ENCODE data around the gene ANO7.
A peak's percentile ranks its signal among the peaks of the same experiment; 100 is the strongest.

ANO7 gene, protein sequence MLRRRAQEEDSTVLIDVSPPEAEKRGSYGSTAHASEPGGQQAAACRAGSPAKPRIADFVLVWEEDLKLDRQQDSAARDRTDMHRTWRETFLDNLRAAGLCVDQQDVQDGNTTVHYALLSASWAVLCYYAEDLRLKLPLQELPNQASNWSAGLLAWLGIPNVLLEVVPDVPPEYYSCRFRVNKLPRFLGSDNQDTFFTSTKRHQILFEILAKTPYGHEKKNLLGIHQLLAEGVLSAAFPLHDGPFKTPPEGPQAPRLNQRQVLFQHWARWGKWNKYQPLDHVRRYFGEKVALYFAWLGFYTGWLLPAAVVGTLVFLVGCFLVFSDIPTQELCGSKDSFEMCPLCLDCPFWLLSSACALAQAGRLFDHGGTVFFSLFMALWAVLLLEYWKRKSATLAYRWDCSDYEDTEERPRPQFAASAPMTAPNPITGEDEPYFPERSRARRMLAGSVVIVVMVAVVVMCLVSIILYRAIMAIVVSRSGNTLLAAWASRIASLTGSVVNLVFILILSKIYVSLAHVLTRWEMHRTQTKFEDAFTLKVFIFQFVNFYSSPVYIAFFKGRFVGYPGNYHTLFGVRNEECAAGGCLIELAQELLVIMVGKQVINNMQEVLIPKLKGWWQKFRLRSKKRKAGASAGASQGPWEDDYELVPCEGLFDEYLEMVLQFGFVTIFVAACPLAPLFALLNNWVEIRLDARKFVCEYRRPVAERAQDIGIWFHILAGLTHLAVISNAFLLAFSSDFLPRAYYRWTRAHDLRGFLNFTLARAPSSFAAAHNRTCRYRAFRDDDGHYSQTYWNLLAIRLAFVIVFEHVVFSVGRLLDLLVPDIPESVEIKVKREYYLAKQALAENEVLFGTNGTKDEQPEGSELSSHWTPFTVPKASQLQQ

DNA sequence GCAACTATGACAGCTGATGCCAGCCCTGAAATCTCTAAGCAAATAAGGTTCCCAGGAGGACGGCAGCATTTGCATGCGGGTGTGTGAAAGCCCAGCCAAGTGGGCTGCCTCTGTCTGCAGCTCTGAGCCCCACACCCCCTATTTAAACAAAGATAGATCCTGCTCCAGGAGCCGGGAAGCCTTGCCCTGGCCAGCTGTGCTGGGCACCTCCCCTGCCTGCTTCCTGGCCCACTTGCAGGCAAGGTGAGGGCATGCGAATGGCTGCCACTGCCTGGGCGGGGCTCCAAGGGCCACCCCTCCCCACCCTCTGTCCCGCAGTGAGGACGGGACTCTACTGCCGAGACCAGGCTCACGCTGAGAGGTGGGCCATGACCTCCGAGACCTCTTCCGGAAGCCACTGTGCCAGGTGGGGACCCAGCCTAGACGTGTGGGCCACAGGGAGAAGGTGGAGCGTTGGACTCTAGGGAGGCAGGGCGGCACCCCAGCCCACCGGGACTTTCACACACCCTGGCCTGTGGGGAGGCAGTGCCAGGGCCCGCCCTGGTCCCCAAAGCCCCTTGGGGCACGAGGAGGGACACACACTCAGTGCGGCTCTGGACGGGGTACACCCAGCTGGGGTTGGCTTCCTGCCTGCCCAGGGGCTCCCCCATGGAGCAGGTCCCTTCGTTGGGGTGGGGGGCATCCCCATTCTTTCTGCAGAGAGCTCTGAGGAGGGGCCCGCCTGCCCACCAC, at the start of gene ANO7:
Gene ANO7, plus strand, starts transcription at position 317 of the 732 bp plus-strand sequence. CDS start 1,387 bp downstream, outside the sequence.
- no peak for DNase-seq (ENCODE audit: low spot score)

DNA sequence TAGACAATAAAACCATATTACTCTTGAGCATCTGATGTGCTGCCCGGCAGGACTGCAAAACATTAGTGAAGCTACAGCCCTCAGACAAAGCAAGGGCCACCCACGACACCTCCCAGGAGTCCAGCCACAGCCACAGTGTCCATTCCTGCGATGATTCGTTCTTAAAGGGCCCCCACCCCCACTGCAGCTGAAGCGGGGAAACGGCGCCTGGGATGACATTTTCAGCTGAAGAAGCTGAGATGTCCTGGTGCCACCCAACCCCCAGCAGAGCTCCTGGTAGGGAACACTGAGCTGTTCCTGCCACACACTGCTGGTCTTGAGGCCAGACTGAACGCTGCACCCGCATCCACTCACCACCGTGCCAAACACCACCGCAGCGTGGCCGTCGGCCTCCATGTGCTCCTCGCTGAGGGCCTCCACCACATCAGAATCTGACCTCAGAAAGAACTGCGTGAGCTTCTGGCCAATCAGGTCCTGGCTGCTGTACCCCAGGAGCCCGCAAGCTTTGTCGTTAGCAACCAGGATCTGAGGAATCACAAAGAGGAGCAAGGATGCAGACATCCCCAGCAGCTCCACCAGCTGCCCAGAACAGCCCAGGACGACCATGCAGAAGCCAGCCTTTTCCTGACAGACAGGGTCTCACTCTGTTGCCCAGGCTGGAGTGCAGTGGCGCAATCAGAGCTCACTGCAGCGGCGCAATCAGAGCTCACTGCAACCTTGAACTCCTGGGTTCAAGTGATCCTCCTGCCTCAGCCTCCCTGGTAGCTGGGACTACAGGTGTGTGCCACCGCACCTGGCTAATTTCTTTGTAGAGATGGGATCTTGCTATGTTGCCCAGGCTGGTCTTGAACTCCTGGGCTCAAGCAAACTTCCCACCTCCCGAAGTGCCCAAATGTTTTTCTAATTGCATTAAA, 48.7 kb upstream of the ANO7 start:
- no peak for DNase-seq (ENCODE audit: low spot score)

DNA sequence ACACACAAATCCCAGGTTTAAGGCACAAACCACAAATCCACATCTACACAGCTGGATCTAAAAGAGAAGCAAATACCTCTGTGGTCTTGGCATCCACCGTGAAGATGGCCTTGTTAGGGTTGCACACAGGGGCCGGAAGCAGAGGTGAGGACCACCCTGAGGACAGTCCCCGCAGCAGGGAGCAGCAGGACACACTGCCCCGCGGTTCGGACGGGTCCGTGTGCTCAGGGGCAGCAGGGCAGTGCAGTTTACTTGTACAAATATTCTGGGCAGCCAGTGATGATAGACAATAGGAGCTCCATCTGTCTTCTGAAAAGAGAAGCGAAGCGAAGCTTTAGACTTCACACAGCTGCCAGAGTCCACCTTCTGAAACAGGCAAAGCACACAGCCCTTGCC, 48.0 kb upstream of the ANO7 start:
- DNase-seq (ENCODE audit: low spot score), result no peak

DNA sequence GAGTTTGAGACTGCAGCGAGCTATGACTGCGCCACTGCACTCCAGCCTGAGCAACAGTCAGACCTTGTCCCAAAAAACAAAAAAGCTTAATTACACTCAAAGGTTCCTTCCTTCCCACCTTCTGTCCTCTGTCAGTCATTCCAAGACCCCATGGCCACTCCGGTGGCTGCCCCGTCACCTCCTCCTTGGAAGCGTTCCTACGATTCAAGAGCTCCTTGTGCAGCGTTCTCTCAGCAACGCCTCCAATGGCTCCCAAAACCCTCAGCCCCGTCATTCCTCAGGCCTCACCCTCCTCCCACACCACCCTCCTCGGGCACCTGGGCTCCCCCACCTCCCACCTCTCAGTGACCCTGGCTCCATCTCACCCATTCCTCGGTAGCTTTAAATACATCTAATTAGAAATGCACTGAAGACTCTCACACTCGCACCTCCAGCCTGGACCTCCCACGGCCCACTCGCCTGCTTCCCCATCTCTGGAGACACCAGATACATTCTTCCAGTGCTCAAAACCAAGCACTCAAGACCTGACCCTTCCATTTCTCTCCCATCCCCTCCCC, 47.2 kb upstream of the ANO7 start:
- DNase-seq (ENCODE audit: low spot score), result no peak

DNA sequence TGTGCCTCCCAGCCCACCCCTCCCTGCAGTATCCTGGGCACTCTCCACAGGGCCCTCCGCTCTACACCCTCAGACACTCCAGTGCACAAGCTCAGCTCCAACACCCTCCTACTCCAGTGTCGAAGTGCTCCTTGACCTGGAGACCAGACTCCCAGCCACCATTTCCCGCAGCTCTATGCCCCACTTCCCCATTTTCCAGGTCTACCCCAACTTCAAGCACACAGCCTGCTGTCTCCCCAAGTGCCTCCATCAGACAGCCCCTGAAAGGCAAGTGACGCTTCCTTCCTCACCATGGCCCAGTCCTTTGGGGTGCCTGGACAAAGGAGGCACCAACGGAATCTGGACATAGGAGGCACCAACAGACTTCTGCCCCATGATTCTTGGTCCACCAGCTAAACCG, 46.4 kb upstream of the ANO7 start:
- DNase-seq (ENCODE audit: low spot score), result no peak

DNA sequence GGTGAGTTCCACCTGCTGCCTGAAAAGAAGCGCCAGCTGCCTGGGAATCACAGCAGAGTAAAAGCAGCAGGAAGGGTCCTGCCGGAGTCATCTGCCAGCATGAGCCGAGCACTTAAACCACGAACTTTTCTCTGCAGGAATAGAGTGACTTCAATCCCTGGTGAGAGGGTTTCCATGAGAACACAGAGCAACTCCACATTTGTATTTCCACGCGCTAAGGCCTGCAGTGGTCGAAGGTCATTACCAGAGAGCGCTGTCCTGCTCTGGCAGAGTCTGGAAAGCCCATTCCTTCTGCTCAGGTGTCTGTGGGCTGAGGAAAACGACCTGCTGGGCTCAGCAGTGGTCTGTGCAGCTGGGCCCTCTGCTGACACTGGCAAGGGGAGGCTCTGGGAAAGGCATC, 45.9 kb upstream of the ANO7 start:
- no peak for DNase-seq (ENCODE audit: low spot score)

DNA sequence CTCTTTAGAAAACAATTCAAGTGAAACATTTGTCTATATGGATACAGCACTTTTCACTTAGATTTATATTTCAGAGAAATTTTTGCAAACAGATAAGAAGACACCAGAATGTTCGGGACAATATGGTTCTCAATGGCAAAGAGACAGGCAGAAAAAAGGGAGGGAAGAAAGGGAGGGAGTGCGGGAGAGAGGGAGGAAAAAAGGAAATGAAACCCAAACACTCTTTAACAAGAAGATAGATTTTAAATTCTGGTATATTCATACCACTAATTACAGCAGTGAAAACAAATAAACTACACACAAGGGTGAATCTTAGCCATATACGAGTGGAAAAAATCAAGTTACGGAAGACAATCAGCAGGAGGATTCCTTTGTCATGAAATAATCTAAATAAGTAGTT, 42.2 kb upstream of the ANO7 start:
- no peak for DNase-seq (ENCODE audit: low spot score)

DNA sequence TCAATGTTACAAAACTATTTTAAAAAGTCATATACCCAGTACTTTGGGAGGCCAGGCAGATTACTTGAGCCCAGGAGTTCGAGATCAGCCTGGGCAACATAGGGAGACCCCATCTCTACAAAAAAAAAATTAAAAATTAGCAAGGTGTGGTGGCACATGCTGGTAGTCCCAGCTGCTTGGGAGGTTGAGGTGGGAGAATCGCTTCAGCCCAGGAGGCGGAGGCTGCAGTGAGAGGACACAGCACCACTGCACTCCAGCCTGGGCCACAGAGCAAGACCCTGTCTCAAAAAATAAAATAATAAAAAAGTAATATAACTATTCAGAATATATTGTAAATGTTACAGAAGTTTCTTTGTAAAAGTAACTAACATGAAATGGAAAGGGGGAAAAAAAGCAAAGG, 41.1 kb upstream of the ANO7 start:
- DNase-seq (ENCODE audit: low spot score), result no peak

DNA sequence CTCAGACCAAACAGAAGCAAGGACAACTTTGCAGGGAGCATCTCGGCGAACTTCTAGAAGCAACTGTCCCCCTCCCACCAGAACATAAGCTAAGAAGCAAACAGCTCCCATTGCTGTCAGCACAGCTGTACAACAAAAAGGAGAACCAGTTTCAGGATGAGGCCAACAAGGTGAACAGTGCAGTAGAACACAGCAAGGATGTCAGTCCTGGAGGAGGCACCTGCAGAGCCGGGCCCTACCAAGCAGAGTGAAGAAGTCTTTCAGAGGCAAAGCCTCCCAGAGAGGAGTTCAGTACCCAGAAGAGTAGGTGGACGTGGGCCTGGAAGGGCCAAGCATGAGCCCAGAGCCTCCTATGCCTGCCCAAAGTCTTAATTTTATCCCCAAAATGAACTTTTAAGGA, 40.2 kb upstream of the ANO7 start:
- DNase-seq (ENCODE audit: low spot score), result no peak

DNA sequence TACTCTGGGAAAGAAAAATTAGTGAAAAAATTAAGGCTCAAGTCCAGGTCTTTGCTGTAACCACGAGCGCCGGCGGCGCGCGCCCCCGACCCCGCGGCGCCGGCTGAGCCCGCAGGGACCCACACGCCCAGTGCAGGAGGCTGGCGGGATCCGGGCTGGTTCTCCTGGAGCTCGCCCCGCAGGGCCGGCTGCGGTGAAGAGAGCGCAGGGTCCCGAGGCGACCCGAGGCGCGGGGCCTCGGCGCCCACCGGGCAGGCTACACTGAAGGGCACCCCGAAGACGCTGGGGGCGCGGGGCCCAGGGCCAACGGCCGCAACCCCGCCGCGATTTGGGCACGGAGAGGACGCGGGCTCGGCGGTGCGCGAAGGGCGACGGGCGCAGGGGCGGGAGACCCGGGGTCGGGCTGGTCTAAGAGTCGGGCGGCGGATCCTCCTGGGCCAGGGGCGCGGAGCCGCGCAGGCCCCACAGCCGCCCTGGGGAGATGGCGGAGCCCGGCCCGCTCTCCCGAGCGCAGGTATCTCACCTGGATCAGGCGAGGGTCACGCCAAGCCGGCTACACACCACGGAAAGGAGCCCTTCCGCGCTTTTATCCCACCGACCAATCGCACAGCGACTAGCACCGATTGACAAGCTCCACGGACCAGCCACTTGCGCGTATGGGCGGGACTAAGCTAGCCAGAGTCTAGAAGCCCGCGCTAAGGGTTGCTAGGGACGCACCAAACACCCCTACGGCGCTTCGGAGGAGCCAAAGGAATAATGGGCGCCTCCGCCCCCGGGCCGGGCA, 39.4 kb upstream of the ANO7 start, which contains the start of gene PASK:
Gene PASK, minus strand, starts transcription at position 582 of the 784 bp plus-strand sequence. CDS start 6,440 bp downstream, outside the sequence.
- DNase-seq (ENCODE audit: low spot score), result peak; percentile 93

DNA sequence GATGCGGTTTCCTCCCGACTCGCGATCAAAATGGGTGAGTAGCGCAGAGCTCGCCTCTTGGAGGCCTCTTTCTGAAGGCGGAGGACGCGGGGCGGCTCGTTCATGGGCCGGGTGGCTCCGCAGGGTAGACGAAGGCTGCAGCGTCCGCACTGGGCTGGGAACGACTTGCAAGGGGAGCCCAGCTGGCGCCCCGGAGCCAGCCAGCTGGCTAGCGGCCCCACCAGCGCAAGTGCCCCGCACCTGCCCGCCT, 38.9 kb upstream of the ANO7 start:
- no peak for DNase-seq (ENCODE audit: low spot score)

DNA sequence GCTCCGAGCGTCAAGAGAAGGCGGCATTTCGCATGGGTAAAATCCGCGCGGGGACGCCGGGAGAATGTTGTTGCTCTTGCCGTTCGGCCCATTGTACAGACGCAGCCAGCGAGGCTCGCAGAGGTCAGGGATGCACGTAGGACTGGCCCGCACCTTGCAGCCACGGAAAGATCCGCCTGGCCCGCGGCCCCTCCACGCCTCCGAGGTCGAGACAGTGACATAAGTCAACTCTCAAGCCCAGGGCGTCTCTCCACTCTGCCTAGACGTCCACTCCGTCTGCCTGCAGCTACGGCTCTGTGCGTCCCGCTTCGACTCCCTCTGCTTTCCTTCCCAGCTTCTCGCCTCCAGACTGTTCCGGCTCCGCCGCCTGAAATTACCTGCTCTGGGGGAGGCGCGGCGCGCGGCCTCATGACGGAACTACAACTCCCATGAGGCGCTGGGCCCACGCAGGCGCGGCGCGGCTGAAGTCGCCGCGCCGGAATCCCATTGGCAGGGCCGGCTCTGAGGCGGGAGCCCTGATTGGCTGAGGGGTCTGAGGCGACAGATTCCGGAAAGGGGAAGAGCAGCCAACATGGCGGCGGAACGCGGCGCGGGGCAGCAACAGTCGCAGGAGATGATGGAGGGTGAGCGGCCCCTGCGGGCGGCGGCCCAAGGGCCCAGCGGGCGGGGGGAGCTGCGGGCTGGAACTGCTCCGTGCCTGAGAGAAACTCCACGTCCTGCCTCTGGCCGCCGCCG, 38.4 kb upstream of the ANO7 start, which contains the start of gene PPP1R7:
Gene PPP1R7, plus strand, starts transcription at position 543 of the 735 bp plus-strand sequence. Its CDS starts 29 bp downstream, at position 572.
- DNase-seq (ENCODE audit: low spot score), result peak; percentile 97

DNA sequence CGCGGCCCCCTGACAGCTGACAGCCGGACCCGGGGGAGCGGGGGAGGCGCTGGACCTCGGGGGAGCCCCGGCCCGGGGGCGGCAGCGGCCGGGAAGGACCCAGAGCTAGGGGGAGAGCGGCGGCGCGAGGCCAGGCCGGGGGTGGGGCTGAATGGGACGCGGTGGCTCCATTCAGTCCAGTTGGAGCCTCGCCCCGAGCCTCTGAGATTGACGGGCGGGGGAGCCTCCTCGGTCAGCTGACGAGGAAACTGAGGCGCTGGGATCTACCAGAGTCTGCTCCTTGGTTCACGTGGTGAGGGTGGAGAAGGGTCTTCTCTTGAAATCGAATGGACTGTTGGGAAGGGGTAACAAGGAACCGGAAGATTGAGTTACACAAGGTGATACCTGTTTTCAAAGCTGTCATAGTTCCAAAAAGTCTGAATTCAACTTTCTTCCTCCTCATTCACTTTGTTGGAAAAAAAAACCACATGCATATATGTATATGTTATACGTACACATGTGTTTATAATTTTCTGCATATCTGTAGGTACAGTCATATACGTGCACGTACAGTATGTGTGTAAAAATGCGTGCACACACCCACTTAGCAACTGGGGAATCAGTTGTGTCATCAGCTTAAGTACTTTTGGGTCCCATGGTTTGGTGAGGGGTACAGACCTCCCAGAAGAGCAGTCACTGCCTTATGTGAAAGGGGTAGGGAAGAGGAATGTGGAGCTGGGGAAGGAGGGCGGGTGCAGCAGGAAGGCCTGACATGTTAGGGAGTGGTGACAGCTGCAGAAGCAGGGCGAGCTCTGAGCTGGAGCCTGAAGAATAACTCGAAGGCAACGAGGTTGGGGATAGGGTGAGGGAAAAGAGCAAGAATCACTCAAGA, 37.6 kb upstream of the ANO7 start:
- DNase-seq (ENCODE audit: low spot score), result no peak

DNA sequence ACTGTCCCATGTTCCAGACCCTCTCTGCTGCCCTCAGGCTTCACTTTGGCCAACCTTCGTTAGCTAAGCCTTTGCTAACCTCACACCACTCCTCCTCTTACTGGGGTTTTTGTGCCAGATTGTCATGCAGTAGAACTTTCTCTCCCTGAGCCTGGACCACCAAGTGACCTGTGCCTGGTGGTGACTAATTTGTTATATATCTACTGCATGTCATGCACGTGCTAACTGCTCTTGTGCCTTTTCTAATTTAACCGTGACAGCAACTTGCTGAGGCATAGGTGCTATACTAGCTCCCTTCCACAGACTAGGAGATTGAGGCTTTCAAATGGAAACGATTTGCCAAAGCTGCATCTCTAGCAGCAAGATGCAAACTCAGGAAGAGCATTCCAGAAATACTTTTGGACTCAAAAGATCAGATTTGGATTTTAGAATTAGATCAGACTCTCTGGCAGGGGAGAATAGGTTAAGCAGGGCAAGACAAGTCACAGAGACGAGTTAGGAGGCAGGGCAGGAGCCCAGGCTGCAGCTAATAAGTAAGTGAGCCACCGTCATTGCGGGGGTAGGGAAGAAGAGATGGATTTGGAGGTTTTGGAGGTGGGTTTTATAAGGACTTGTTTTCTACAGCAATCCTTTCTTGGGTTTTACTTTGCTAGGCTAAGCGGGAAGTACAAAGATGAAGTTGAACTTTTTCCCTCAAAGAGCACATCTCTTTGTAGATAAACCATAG, 36.4 kb upstream of the ANO7 start:
- DNase-seq (ENCODE audit: low spot score), result no peak

DNA sequence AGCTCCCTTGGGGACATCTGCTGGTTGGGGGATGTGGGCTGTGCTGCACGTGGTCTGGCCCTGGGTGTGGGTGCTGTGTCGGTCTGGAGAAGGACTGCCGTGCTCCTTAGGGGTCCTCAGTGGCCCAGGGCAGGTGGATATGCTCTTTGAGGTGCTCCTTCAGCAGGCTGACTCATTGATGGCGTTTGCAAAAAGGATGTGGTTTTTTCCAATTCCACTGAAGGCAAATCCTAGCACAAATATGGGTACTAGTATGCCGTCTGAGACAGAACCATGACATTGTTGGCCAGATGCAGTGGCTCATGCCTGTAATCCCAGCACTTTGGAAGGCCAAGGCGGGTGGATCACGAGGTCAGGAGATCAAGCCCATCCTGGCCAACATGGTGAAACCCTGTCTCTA, 34.9 kb upstream of the ANO7 start:
- DNase-seq (ENCODE audit: low spot score), result no peak

DNA sequence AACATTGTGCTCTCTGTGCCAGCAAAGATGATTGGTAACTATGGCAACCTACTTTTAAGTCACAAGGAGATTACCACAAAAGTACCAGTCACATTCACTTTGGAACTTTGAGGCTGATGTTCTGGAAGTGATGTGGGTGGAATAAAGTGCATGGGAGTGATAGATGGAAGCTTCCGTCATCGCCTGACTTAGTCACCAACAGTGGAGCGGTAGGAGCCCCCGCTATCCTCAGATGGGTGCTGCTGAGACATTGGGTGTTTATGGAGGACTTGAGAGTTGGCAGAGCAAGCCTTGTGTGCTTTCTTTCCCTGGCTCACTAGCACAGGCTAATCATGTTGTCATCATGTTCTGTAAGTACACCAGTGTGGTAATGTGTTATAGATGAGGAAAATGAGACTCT, 33.6 kb upstream of the ANO7 start:
- no peak for DNase-seq (ENCODE audit: low spot score)

DNA sequence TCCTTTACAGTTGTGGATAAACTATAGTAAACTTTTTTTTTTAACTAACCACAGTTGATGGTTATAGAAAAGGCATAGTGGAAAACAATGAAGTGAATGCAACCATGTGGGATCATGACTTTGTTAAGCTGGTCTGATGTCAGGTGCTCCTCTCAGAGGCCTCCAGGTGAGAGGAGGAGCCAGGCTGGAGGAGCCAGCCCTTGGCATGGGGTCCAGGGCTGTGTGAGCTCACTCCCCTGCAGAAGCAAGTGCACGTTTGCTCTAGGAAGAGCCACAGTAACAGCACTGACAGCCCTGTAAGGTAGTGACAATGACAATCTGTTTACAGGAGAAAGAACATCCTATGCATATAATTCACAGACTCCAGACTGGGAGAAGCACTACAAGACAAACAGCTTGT, 32.5 kb upstream of the ANO7 start:
- DNase-seq (ENCODE audit: low spot score), result no peak

DNA sequence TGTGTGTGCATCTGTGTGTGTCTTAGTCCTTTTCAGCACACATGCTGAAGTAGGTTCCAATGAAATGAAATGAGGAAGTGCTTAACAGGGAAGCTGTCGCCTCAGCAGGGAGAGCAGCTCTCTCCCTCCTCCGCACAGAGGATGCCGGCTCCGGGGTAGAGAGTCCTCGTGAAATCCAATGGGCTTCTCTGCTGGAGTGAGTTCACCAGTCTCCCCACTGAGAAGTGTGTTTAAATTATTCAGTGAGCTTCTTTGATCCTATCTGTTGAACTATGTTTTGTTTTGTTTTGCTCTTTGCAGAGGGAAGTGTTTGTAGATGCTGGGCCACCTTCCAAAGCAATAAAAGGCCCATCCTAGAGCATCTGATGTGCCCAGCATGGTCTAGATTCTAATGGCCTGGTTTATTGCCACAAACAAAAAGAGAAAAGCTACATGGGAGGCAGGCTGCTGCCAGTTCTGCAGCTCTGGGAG, 31.5 kb upstream of the ANO7 start:
- DNase-seq (ENCODE audit: low spot score), result no peak

Data from ecto neural progenitor cell (in vitro differentiated cells).